MG63 (cell line): ENCODE results near the gene MLN. TPM values are rescaled to one million over a fixed set of nuclear protein-coding genes. Genes with fewer than 3 reads are reported as not detected.

Experiments
- DNase-seq: peaks from one replicate; pipeline ENCODE4 v3.0.0-alpha.2; 2020
- H3K27me3 ChIP-seq: fragments of 250-450 bp; sonication (Bioruptor Pico); 2 replicates; pipeline ENCODE4 v1.5.1; 2020; ENCODE audit warnings: mild to moderate bottlenecking, moderate library complexity
- H3K36me3 ChIP-seq: fragments of 250-450 bp; sonication (Bioruptor Pico); 2 replicates; pipeline ENCODE4 v1.5.1; 2020; ENCODE audit warnings: mild to moderate bottlenecking, moderate library complexity
- H3K4me3 ChIP-seq: fragments of 250-450 bp; sonication (Bioruptor Pico); 2 replicates; pipeline ENCODE4 v1.5.1; 2020; ENCODE audit warnings: mild to moderate bottlenecking, moderate library complexity
- H3K9me3 ChIP-seq: fragments of 250-450 bp; sonication (Bioruptor Pico); 2 replicates; pipeline ENCODE4 v1.5.1; 2020; ENCODE audit warnings: mild to moderate bottlenecking, moderate library complexity
- total RNA-seq: library from RNA; depleted of rRNA; stranded (reverse); fragments of >200 nt; shearing (Covaris generic); gene quantifications from 2 replicates; pipeline ENCODE4 v1.2.3, GENCODE V29; 2014; ENCODE audit warnings: low replicate concordance

MLN gene
- total RNA-seq, 1 experiment from 2014 or later: not detected

GRCh38 chr6:33772082-33772830 is 31.5 kb downstream of the MLN start:
- Histone ChIP-seq H3K9me3 (no peaks in the 10 kb centered on the region), H3K27me3 (no peaks in the 10 kb centered on the region), H3K36me3 (peaks cover 13% of the 10 kb centered on the region), H3K4me3 (no peak overlapping the region)
- no peak for DNase-seq

- Histone ChIP-seq H3K36me3 (peaks cover 7% of the 10 kb centered on the region), H3K9me3 (no peaks in the 10 kb centered on the region), H3K27me3 (no peaks in the 10 kb centered on the region), H3K4me3 (no peak overlapping the region)
- peak; percentile 89 for DNase-seq
Observed at GRCh38 chr6:33771146-33772081, 32.4 kb downstream of the MLN start.

GRCh38 chr6:33770833-33771145 is 33.0 kb downstream of the MLN start:
- no peak overlapping the region for H3K4me3 ChIP-seq
- H3K27me3 ChIP-seq: no peaks in the 10 kb centered on the region
- H3K36me3 ChIP-seq: peaks cover 4% of the 10 kb centered on the region; the same call in 1 of the 2 replicates
- no peaks in the 10 kb centered on the region for H3K9me3 ChIP-seq
- DNase-seq: no peak

- Histone ChIP-seq H3K9me3 (no peaks in the 10 kb centered on the region), H3K27me3 (no peaks in the 10 kb centered on the region), H3K4me3 (no peak overlapping the region), H3K36me3 (peaks cover 4% of the 10 kb centered on the region; the same call in 1 of the 2 replicates)
- DNase-seq: no peak
Observed at GRCh38 chr6:33770124-33770832, 33.5 kb downstream of the MLN start.

- no peak overlapping the region for H3K4me3 ChIP-seq
- H3K27me3 ChIP-seq: no peaks in the 10 kb centered on the region
- H3K9me3 ChIP-seq: no peaks in the 10 kb centered on the region
- no peak for DNase-seq
- H3K36me3 ChIP-seq: no peaks in the 10 kb centered on the region
Observed at GRCh38 chr6:33769248-33769821, 34.5 kb downstream of the MLN start.

GRCh38 chr6:33768644-33769120 is 35.1 kb downstream of the MLN start:
- DNase-seq: peak; percentile 72

GRCh38 chr6:33766921-33767907 is 36.6 kb downstream of the MLN start:
- Histone ChIP-seq H3K4me3 (no peak overlapping the region), H3K9me3 (no peaks in the 10 kb centered on the region), H3K36me3 (no peaks in the 10 kb centered on the region), H3K27me3 (no peaks in the 10 kb centered on the region)
- DNase-seq: no peak

More at GRCh38 chr6:33768644-33769120, 35.1 kb downstream of the MLN start:
- Histone ChIP-seq H3K9me3 (no peaks in the 10 kb centered on the region), H3K36me3 (no peaks in the 10 kb centered on the region), H3K4me3 (no peak overlapping the region), H3K27me3 (no peaks in the 10 kb centered on the region)

GRCh38 chr6:33765368-33765767 is 38.4 kb downstream of the MLN start:
- Histone ChIP-seq H3K36me3 (no peaks in the 10 kb centered on the region), H3K27me3 (no peaks in the 10 kb centered on the region), H3K9me3 (no peaks in the 10 kb centered on the region), H3K4me3 (no peak overlapping the region)
- no peak for DNase-seq

- Histone ChIP-seq H3K36me3 (no peaks in the 10 kb centered on the region), H3K4me3 (no peak overlapping the region), H3K27me3 (no peaks in the 10 kb centered on the region), H3K9me3 (no peaks in the 10 kb centered on the region)
- no peak for DNase-seq
Observed at GRCh38 chr6:33764036-33764435, 39.8 kb downstream of the MLN start.

- Histone ChIP-seq H3K9me3 (no peaks in the 10 kb centered on the region), H3K36me3 (no peaks in the 10 kb centered on the region), H3K27me3 (no peaks in the 10 kb centered on the region), H3K4me3 (no peak overlapping the region)
- DNase-seq: no peak
Observed at GRCh38 chr6:33763483-33763882, 40.3 kb downstream of the MLN start.

- Histone ChIP-seq H3K36me3 (no peaks in the 10 kb centered on the region), H3K4me3 (no peak overlapping the region), H3K9me3 (no peaks in the 10 kb centered on the region), H3K27me3 (no peaks in the 10 kb centered on the region)
- no peak for DNase-seq
Observed at GRCh38 chr6:33762713-33763112, 41.1 kb downstream of the MLN start.

GRCh38 chr6:33761922-33762629 is 41.7 kb downstream of the MLN start:
- H3K27me3 ChIP-seq: no peaks in the 10 kb centered on the region
- no peak overlapping the region for H3K4me3 ChIP-seq
- no peaks in the 10 kb centered on the region for H3K36me3 ChIP-seq
- no peaks in the 10 kb centered on the region for H3K9me3 ChIP-seq
- DNase-seq: peak; percentile 23

GRCh38 chr6:33761581-33761921 is 42.3 kb downstream of the MLN start:
- H3K9me3 ChIP-seq: no peaks in the 10 kb centered on the region
- DNase-seq: no peak
- no peak overlapping the region for H3K4me3 ChIP-seq
- no peaks in the 10 kb centered on the region for H3K27me3 ChIP-seq
- H3K36me3 ChIP-seq: no peaks in the 10 kb centered on the region

- no peak overlapping the region for H3K4me3 ChIP-seq
- no peaks in the 10 kb centered on the region for H3K27me3 ChIP-seq
- H3K9me3 ChIP-seq: no peaks in the 10 kb centered on the region
- no peaks in the 10 kb centered on the region for H3K36me3 ChIP-seq
- no peak for DNase-seq
Observed at GRCh38 chr6:33759887-33760629, 43.7 kb downstream of the MLN start.

- Histone ChIP-seq H3K36me3 (no peaks in the 10 kb centered on the region), H3K9me3 (no peaks in the 10 kb centered on the region), H3K27me3 (no peaks in the 10 kb centered on the region), H3K4me3 (no peak overlapping the region)
- no peak for DNase-seq
Observed at GRCh38 chr6:33758815-33759216, 45.0 kb downstream of the MLN start.
